ENCODE data around the gene AUTS2. TPM values are rescaled to one million over a fixed set of nuclear protein-coding genes. Genes with fewer than 3 reads are reported as not detected.

Gene AUTS2
- total RNA-seq, 2 donors from 2014 or later, result 8.6 TPM

DNA sequence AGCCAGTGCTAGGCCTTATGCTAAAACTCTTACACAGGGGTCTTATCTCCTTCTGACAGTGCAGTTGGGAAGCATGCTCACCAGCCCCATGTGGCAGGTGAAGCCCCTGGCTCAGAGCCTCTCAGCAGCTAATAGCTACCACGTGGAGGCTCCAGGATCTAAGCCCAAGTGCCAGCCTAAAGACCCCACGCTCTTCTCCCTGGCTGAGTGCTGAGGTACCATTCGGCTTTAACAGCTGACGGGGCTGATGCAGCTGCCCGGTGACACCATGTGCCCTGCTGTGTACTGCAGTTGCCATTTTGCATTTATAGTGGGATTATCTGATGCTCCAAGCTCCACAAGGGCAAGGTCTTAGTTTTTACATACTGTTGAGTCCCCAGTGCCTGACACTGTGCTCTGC is 1017.9 kb downstream of the AUTS2 start:
- no peaks in the 10 kb centered on the region for H3K9me3 ChIP-seq
- peaks cover 0 to 17% of the 10 kb centered on the region in 2 donors for H3K4me1 ChIP-seq
- TF ChIP-seq CTCF (IDR thresholded peaks at IDR 0.05), result no peak
- H3K27ac ChIP-seq, result no peak overlapping the region
- no peaks in the 10 kb centered on the region for H3K27me3 ChIP-seq
- H3K4me3 ChIP-seq, result no peak overlapping the region
- H3K36me3 ChIP-seq, result no peaks in the 10 kb centered on the region
- no peak for DNase-seq (ENCODE audit: low spot score)

- Histone ChIP-seq H3K27me3 (no peaks in the 10 kb centered on the region), H3K4me1 (peaks cover 0 to 17% of the 10 kb centered on the region in 2 donors), H3K4me3 (no peak overlapping the region), H3K9me3 (no peaks in the 10 kb centered on the region), H3K36me3 (no peaks in the 10 kb centered on the region), H3K27ac (no peak overlapping the region)
- TF ChIP-seq CTCF (IDR thresholded peaks at IDR 0.05), result no peak
- no peak for DNase-seq (ENCODE audit: low spot score)
Observed at GRCh38 chr7:70616821-70617220, 1018.5 kb downstream of the AUTS2 start.

DNA sequence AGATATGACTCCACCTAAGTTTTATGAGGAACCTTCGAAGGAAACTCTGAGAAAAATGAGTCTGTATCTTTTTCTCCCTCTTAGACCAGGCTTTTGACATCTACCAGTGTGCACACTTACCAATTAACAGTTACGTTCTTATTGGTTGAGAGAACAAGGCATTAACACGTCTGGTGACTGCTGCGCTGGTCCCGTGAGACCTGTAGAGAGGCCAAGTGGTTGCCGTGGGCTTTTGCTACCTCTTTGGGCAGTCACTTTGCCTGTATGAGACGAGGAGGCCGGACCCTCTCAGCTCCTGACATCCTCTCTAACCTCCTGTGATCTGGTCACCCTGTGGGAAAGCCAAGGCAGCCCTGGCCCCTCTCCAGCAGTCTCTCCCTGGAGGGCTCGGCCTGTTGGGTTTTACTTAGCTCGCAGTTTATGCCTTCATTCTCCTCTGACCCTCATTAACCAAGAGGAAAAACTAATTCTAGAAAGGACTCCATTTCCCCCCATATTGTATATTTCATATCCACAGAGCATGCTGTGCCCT is 1019.8 kb downstream of the AUTS2 start:
- H3K36me3 ChIP-seq, result no peaks in the 10 kb centered on the region
- H3K4me3 ChIP-seq, result no peak overlapping the region
- no peak overlapping the region for H3K27ac ChIP-seq
- no peak for TF ChIP-seq CTCF (IDR thresholded peaks at IDR 0.05)
- DNase-seq (ENCODE audit: low spot score), result no peak
- H3K4me1 ChIP-seq, result peaks cover 0 to 17% of the 10 kb centered on the region in 2 donors
- no peaks in the 10 kb centered on the region for H3K27me3 ChIP-seq
- H3K9me3 ChIP-seq, result no peaks in the 10 kb centered on the region

- Histone ChIP-seq H3K36me3 (no peaks in the 10 kb centered on the region), H3K27ac (no peak overlapping the region), H3K27me3 (no peaks in the 10 kb centered on the region), H3K4me1 (peaks cover 0 to 13% of the 10 kb centered on the region in 2 donors), H3K9me3 (no peaks in the 10 kb centered on the region), H3K4me3 (no peak overlapping the region)
- no peak for TF ChIP-seq CTCF (IDR thresholded peaks at IDR 0.05)
- DNase-seq (ENCODE audit: low spot score), result no peak
Observed at GRCh38 chr7:70619130-70619529, 1020.9 kb downstream of the AUTS2 start.

- no peak overlapping the region for H3K27ac ChIP-seq
- DNase-seq (ENCODE audit: low spot score), result no peak
- H3K36me3 ChIP-seq, result no peaks in the 10 kb centered on the region
- no peaks in the 10 kb centered on the region for H3K27me3 ChIP-seq
- H3K9me3 ChIP-seq, result no peaks in the 10 kb centered on the region
- H3K4me1 ChIP-seq, result peaks cover 0 to 8% of the 10 kb centered on the region in 2 donors
- no peak for TF ChIP-seq CTCF (IDR thresholded peaks at IDR 0.05)
- no peak overlapping the region for H3K4me3 ChIP-seq
Observed at GRCh38 chr7:70619659-70620058, 1021.4 kb downstream of the AUTS2 start.

All from right atrium auricular region (tissue), 2 donors.